ENCODE data around the gene GLS2.

GLS2 gene

GRCh38 chr12:56469007-56469930, 18.7 kb downstream of the GLS2 start:
- peaks cover 10% of the 10 kb centered on the region for H3F3A ChIP-seq (ENCODE audit: insufficient read depth)
- peaks cover 32% of the 10 kb centered on the region for H3K79me2 ChIP-seq (ENCODE audit: insufficient read depth, low read length)
- H2AFZ ChIP-seq (ENCODE audit: low read depth, low read length, severe bottlenecking), result peak overlapping the region; percentile 49

GRCh38 chr12:56468216-56469006, 19.6 kb downstream of the GLS2 start, which contains the start of gene SPRYD4:
TSS of gene SPRYD4 (plus strand) at chr12:56468578. CDS start at chr12:56468592, 14 bp downstream.
- Histone ChIP-seq H3K4me2 (ENCODE audit: low read depth, low read length, poor library complexity, severe bottlenecking) (peak within 1 kb of the TSS; percentile 97), H2AFZ (ENCODE audit: low read depth, low read length, severe bottlenecking) (peak within 1 kb of the TSS; percentile 78), H3K4me3 (ENCODE audit: insufficient read depth, low read length, poor library complexity, severe bottlenecking) (peak within 1 kb of the TSS; percentile 81), H3K9ac (ENCODE audit: low read length) (peak within 1 kb of the TSS; percentile 90), H3K36me3 (ENCODE audit: low read length) (no peaks in the 10 kb centered on the region), H3K79me2 (ENCODE audit: insufficient read depth, low read length) (peaks cover 32% of the 10 kb centered on the region), H4K20me1 (ENCODE audit: low read depth, low read length) (no peaks in the 10 kb centered on the region), H3K27me3 (ENCODE audit: low read length) (no peaks in the 10 kb centered on the region), H3K9me2 (replicated peaks; ENCODE audit: insufficient read depth, low read length) (no peaks in the 10 kb centered on the region), H3K9me3 (ENCODE audit: insufficient read depth, low read length) (no peaks in the 10 kb centered on the region), H3K27ac (ENCODE audit: low read depth, low read length) (peak within 1 kb of the TSS; percentile 79), H3F3A (ENCODE audit: insufficient read depth) (peaks cover 11% of the 10 kb centered on the region)
- no peak for TF ChIP-seq EZH2phosphoT487 (conservative IDR thresholded peaks at IDR 0.05; ENCODE audit: low read length)
- no peak for TF ChIP-seq CTCF (IDR thresholded peaks at IDR 0.05; ENCODE audit: insufficient read depth, low read length, poor library complexity, severe bottlenecking)

More at GRCh38 chr12:56469007-56469930, 18.7 kb downstream of the GLS2 start:
- Histone ChIP-seq H3K4me3 (ENCODE audit: insufficient read depth, low read length, poor library complexity, severe bottlenecking) (peak overlapping the region; percentile 81), H3K9me2 (replicated peaks; ENCODE audit: insufficient read depth, low read length) (no peaks in the 10 kb centered on the region), H3K4me2 (ENCODE audit: low read depth, low read length, poor library complexity, severe bottlenecking) (peak overlapping the region; percentile 65), H3K9me3 (ENCODE audit: insufficient read depth, low read length) (no peaks in the 10 kb centered on the region), H3K27ac (ENCODE audit: low read depth, low read length) (peak overlapping the region; percentile 67), H4K20me1 (ENCODE audit: low read depth, low read length) (no peaks in the 10 kb centered on the region), H3K36me3 (ENCODE audit: low read length) (no peaks in the 10 kb centered on the region), H3K27me3 (ENCODE audit: low read length) (no peaks in the 10 kb centered on the region), H3K9ac (ENCODE audit: low read length) (peak overlapping the region; percentile 90)
- TF ChIP-seq EZH2phosphoT487 (conservative IDR thresholded peaks at IDR 0.05; ENCODE audit: low read length), result no peak
- no peak for TF ChIP-seq CTCF (IDR thresholded peaks at IDR 0.05; ENCODE audit: insufficient read depth, low read length, poor library complexity, severe bottlenecking)

- H3K27me3 ChIP-seq (ENCODE audit: low read length), result no peaks in the 10 kb centered on the region
- no peak overlapping the region; the same call in 1 of the 2 replicates for H3K9ac ChIP-seq (ENCODE audit: low read length)
- H2AFZ ChIP-seq (ENCODE audit: low read depth, low read length, severe bottlenecking), result no peak overlapping the region
- TF ChIP-seq EZH2phosphoT487 (conservative IDR thresholded peaks at IDR 0.05; ENCODE audit: low read length), result no peak
- no peak for TF ChIP-seq CTCF (IDR thresholded peaks at IDR 0.05; ENCODE audit: insufficient read depth, low read length, poor library complexity, severe bottlenecking)
- no peaks in the 10 kb centered on the region for H3K9me2 ChIP-seq (replicated peaks; ENCODE audit: insufficient read depth, low read length)
- H4K20me1 ChIP-seq (ENCODE audit: low read depth, low read length), result no peaks in the 10 kb centered on the region
- no peaks in the 10 kb centered on the region for H3K36me3 ChIP-seq (ENCODE audit: low read length)
- no peak overlapping the region for H3K4me3 ChIP-seq (ENCODE audit: insufficient read depth, low read length, poor library complexity, severe bottlenecking)
- H3K79me2 ChIP-seq (ENCODE audit: insufficient read depth, low read length), result no peaks in the 10 kb centered on the region
- no peaks in the 10 kb centered on the region for H3K9me3 ChIP-seq (ENCODE audit: insufficient read depth, low read length)
- peaks cover 44% of the 10 kb centered on the region for H3F3A ChIP-seq (ENCODE audit: insufficient read depth)
- H3K27ac ChIP-seq (ENCODE audit: low read depth, low read length), result no peak overlapping the region
- no peak overlapping the region for H3K4me2 ChIP-seq (ENCODE audit: low read depth, low read length, poor library complexity, severe bottlenecking)
Measured at GRCh38 chr12:56462565-56462964, 25.4 kb downstream of the GLS2 start.
